Activated CD4-positive, alpha-beta memory T cell treated with anti-CD3 and anti-CD28 coated beads for 36 hours (primary cell): ENCODE data around the gene FOSL1. TPM values are rescaled to one million over a fixed set of nuclear protein-coding genes. Genes with fewer than 3 reads are reported as not detected.

ENCODE experiments used
- CTCF ChIA-PET: fragments of 350-600 bp; sonication (Branson Sonifier 250); formaldehyde crosslinking; loops from one replicate; lab custom pipeline; 2021; ENCODE audit warnings: antibody characterized with exemption, inconsistent platforms; lab: Charles Lee
- POLR2A ChIA-PET: fragments of 350-600 bp; sonication (Branson Sonifier 250); formaldehyde crosslinking; loops from one replicate; lab custom pipeline; 2021; ENCODE audit warnings: antibody characterized with exemption; lab: Charles Lee
- DNase-seq: peaks from one replicate; pipeline ENCODE4 v3.0.0-alpha.2; 2020
- H3K27ac Mint-ChIP-seq: one replicate; pipeline ENCODE4 v1.8.0; 2021; ENCODE audit warnings: mixed read lengths
- H3K27me3 Mint-ChIP-seq: one replicate; pipeline ENCODE4 v1.8.0; 2021; ENCODE audit warnings: mixed read lengths
- H3K36me3 Mint-ChIP-seq: one replicate; pipeline ENCODE4 v1.8.0; 2021; ENCODE audit warnings: mixed read lengths
- H3K4me1 Mint-ChIP-seq: one replicate; pipeline ENCODE4 v1.8.0; 2021; ENCODE audit warnings: low read depth, mixed read lengths
- H3K4me3 Mint-ChIP-seq: one replicate; pipeline ENCODE4 v1.8.0; 2021; ENCODE audit warnings: mild to moderate bottlenecking, mixed read lengths
- H3K9me3 Mint-ChIP-seq: one replicate; pipeline ENCODE4 v1.8.0; 2021; ENCODE audit warnings: mixed read lengths
- intact Hi-C: fragments of 100-400 bp; cut with micrococcal nuclease; formaldehyde crosslinking; loops from one replicate; pipeline ENCODE4 v1.15.1; 2023
- total RNA-seq, 2 experiments: library from RNA; stranded (reverse); gene quantifications; one replicate each; pipeline ENCODE4 v1.2.3, GENCODE V29; 2021

FOSL1 gene
- total RNA-seq, 2 experiments from 2014 or later = 17.1 to 17.7 TPM

DNA sequence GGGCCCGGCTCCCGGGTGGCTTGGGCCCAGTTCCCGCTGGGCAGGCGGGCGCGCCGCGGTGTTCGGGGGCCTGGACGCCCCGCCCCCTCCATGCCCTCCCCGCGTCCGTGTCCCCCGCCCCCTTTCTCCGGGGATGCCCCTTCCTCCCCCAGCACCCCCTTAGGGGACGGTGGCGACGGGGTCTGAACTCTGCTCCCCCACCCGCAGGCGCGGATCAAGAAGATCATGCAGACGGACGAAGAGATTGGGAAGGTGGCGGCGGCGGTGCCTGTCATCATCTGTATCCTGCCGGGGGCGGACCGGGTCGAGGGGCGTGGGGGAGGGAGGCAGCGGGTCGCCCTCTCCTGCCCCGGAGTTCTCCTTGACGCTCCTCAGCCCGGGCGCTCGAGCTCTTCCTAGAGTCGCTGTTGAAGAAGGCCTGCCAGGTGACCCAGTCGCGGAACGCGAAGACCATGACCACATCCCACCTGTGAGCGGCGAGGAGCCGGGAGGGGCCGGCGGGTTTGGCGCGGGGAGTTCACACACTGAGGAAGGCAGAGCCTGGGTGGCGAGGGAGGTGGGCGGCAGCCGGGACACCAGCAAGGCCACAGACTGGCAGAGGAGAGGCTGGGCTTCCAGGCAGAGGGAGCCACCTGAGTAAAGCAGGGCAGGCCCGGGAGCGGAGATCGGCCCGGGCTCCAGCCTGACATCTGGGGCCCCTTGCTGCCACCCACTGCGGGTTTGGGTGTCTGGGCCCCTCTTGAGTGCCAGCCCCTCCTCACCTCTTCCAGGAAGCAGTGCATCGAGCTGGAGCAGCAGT, 19.6 kb upstream of the FOSL1 start:
- ChIA-PET CTCF (interaction anchor here (1.4 kb wide), 1 partner anchor 35 kb away, joined by 5 read pairs; no protein-coding TSS in a partner anchor), POLR2A (interaction anchor here (1.0 to 1.4 kb wide), 2 partner anchors 18 to 20 kb away, joined by 3 to 6 read pairs; partner anchors contain the start of gene FOSL1)
- Mint-ChIP-seq H3K9me3 (no peaks in the 10 kb centered on the region), H3K4me1 (peaks cover 33% of the 10 kb centered on the region), H3K36me3 (peaks cover 16% of the 10 kb centered on the region), H3K4me3 (peak overlapping the region; percentile 90), H3K27ac (peak overlapping the region; percentile 84), H3K27me3 (no peaks in the 10 kb centered on the region)
- DNase-seq = peak; percentile 73
- intact Hi-C loops = loop anchor here (1.0 to 5.0 kb wide), 7 partner anchors 9 to 207 kb away; partner anchors contain the start of genes CCDC85B, CFL1, FOSL1 and KAT5

DNA sequence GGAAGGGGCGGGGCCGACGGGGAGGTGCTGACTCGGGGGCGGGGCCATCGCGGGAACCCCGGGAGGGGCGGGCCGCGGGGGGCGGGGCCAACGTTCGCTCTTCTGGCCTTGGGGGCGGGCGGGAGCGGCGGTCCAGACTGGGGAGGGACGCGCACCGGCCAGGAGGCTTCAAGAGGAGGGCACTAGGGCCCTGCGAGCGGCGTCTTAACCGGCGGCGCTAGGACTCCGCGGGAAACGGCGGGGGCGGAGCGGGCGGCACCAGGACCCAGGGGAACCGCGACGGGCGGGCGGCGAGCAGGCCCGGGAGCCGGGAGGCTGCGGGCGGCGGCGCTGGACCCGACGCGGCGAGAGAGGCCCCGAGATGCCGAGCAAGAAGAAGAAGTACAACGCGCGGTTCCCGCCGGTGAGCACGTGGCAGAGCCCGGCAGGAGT, 19.0 kb upstream of the FOSL1 start, which contains the start of gene DRAP1:
TSS of gene DRAP1 (plus strand) at position 286 of the 432 bp plus-strand sequence. CDS start at position 362, 76 bp downstream.
- POLR2A ChIA-PET = interaction anchor here (1.0 to 2.1 kb wide), 6 partner anchors 18 to 207 kb away, joined by 3 to 19 read pairs (median 4); partner anchors contain the start of genes CCDC85B, FOSL1 and KAT5

DNA sequence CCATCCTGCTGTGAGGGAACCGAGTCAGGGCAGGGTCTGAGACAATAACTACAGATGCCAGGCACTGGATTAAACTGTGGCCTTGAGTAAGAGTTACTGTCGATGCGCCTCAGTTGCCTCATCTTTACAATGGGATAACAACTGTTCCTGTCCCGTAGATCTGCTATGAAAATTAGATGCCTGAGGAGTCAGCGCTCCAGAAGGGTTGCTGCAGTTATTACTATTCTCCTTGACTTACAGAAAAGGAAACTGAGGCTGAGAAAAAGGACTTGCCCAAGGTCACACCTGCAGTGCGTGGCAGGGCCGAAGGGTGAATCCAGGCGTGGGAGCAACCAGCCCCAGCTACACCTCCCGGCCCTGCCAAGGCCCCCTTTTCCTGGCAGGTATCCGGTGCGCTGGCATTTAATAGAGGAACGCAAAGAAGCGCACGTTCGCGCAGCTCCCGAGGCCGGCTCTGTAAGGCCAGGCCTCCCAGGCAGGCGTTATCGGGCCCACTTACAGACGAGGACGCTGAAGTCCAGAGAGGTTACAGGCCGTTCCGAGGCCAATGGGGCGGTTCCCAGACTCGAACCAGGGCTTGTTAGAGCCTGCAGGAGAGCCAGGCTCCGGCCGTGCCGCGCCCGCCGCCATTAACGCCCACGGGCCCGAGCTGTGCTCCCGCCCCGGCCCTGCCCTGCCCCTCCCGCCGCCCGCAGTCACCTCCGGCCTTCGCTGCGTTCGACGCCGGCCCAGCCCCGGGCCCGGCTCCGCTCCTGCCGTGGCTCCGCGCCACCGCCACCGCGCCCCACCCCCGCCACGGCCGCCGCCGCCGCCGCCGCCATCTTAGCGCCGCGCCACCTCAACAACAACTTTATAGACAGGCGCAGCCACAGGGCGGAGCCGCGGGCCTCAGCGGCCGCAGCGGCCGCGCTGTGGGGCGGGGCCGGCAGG, 18.3 kb upstream of the FOSL1 start, which contains the start of gene C11orf68:
TSS of gene C11orf68 (minus strand) at position 852 of the 930 bp plus-strand sequence. CDS start at position 821, 31 bp downstream.
- Mint-ChIP-seq H3K4me3 (peak within 1 kb of the TSS; percentile 90), H3K9me3 (no peaks in the 10 kb centered on the region), H3K36me3 (peaks cover 16% of the 10 kb centered on the region), H3K4me1 (peaks cover 33% of the 10 kb centered on the region), H3K27me3 (no peaks in the 10 kb centered on the region), H3K27ac (peak within 1 kb of the TSS; percentile 84)
- POLR2A ChIA-PET = interaction anchor here (0.6 to 2.1 kb wide), 7 partner anchors 17 to 256 kb away, joined by 3 to 19 read pairs (median 3); partner anchors contain the start of genes CCDC85B, FOSL1, KAT5 and RELA
- CTCF ChIA-PET = interaction anchor here (0.7 to 1.7 kb wide), 6 partner anchors 18 to 69 kb away, joined by 3 to 6 read pairs (median 4); partner anchors contain the start of genes CCDC85B, FOSL1 and MUS81
- intact Hi-C loops = loop anchor here (1.0 to 5.0 kb wide), 7 partner anchors 10 to 206 kb away; partner anchors contain the start of genes CCDC85B, CFL1, FOSL1 and KAT5
- DNase-seq = no peak

More for the DNA sequence above, 19.0 kb upstream of the FOSL1 start, which contains the start of gene DRAP1:
- peak; percentile 99 for DNase-seq
- CTCF ChIA-PET = interaction anchor here (1.4 to 1.7 kb wide), 3 partner anchors 28 to 69 kb away, joined by 3 to 6 read pairs (median 4); partner anchors contain the start of gene CCDC85B
- Mint-ChIP-seq H3K27me3 (no peaks in the 10 kb centered on the region), H3K4me1 (peaks cover 33% of the 10 kb centered on the region), H3K9me3 (no peaks in the 10 kb centered on the region), H3K4me3 (peak within 1 kb of the TSS; percentile 90), H3K27ac (peak within 1 kb of the TSS; percentile 84), H3K36me3 (peaks cover 16% of the 10 kb centered on the region)
- intact Hi-C loops = loop anchor here (1.0 to 5.0 kb wide), 7 partner anchors 9 to 207 kb away; partner anchors contain the start of genes CCDC85B, CFL1, FOSL1 and KAT5

DNA sequence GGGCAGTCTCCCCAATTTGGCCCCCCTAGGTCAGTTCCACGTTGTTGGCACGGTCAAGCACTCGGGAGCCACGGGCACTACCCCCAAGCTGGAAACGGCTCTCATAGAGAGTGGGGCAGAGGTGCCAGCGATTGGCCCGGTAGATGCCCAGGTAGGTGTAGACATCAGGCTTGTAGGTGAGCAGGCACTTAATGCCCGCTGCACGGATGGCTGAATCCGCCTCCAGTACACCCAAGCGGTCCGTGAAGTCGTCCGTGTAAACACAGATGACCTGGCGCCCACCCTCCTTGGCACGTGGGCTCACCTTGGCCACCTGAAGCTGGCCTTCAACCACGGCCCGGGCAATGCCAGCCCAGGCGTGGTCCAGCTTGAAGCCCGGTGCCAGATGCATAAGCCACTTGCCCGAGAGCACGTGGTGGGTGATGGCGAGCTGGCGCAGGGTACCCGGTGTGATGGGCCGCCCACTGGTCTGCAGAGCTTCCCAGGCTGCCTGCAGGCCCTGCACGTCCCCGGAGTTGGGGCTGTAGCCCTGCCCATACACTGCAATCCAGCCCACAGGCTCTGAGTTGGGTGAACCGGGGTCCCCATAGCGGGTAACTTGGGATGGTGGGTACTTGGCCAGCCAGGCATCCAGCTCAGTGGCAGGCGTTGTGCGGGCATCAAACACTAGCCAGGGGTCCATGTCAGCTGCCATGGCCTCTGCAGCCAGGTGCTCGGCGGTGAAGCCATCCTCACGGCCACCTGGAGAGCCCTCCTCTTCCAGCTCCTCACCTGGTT, 17.4 kb upstream of the FOSL1 start:
- CTCF ChIA-PET = interaction anchor here (0.7 to 1.7 kb wide), 6 partner anchors 17 to 70 kb away, joined by 3 to 6 read pairs (median 4); partner anchors contain the start of genes CCDC85B, FOSL1 and MUS81
- Mint-ChIP-seq H3K4me3 (peak overlapping the region; percentile 83), H3K27me3 (no peaks in the 10 kb centered on the region), H3K4me1 (peaks cover 30% of the 10 kb centered on the region), H3K27ac (peak overlapping the region; percentile 84), H3K36me3 (peaks cover 13% of the 10 kb centered on the region), H3K9me3 (no peaks in the 10 kb centered on the region)
- intact Hi-C loops = loop anchor here (5.0 kb wide), 1 partner anchor 205 kb away; the partner anchor contains the start of gene KAT5
- no peak for DNase-seq
- POLR2A ChIA-PET = interaction anchor here (0.6 to 2.1 kb wide), 8 partner anchors 16 to 255 kb away, joined by 3 to 19 read pairs (median 3); partner anchors contain the start of genes CCDC85B, FOSL1, KAT5 and MUS81

DNA sequence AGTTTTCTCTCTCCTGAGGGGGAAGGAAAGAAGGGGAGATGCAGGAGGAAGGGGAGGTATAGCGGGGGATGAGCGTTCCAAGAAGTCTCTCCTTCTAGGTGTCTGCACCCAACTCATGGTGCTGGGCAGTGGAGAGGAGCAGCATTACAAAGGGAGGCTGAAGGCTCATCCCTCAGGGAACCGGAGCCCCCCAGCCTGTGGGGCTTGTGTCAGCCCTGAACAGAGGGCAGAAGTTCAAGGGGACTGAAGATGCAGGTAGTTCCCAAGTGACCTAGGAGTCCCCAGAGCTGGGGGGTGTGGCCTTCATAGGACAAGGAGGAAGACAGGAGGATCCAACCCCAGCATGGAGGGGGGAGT, 16.9 kb upstream of the FOSL1 start:
- Mint-ChIP-seq H3K4me3 (peak overlapping the region; percentile 55), H3K9me3 (no peaks in the 10 kb centered on the region), H3K27ac (peak overlapping the region; percentile 28), H3K27me3 (no peaks in the 10 kb centered on the region), H3K4me1 (peaks cover 27% of the 10 kb centered on the region), H3K36me3 (peaks cover 8% of the 10 kb centered on the region)
- intact Hi-C loops = loop anchor here (5.0 kb wide), 1 partner anchor 205 kb away; the partner anchor contains the start of gene KAT5
- CTCF ChIA-PET = no interaction called here
- POLR2A ChIA-PET = interaction anchor here (0.7 to 2.1 kb wide), 4 partner anchors 16 to 57 kb away, joined by 3 to 19 read pairs (median 10); partner anchors contain the start of genes CCDC85B, FOSL1 and MUS81
- no peak for DNase-seq

DNA sequence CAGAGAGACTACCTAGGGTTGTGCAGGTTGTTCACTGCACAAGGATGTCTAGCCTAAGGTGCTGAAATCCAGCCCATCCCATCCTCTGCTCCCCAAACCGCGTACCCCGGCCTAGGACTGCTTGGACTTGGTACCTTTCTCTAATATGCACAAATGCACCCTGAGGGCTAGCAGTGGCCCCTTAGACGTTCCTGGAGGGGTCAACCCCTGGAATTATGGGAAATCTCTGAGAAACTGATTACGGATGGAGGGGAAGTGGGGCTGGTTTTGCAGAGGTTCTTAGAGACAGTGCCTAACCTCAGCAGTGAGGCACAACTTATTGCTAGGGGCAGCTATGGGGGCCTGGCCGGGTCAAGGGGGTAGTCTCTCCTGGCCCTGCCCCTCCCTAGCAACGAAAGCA, 16.2 kb upstream of the FOSL1 start:
- ChIA-PET CTCF (interaction anchor here (0.6 to 1.5 kb wide), 3 partner anchors 31 to 56 kb away, joined by 3 read pairs; partner anchors contain the start of gene MUS81), POLR2A (no interaction called here)
- Mint-ChIP-seq H3K9me3 (no peaks in the 10 kb centered on the region), H3K4me1 (peaks cover 26% of the 10 kb centered on the region), H3K4me3 (peak overlapping the region; percentile 55), H3K36me3 (peaks cover 7% of the 10 kb centered on the region), H3K27me3 (no peaks in the 10 kb centered on the region), H3K27ac (peak overlapping the region; percentile 45)
- intact Hi-C loops = loop anchor here (5.0 kb wide), 1 partner anchor 204 kb away; the partner anchor contains the start of gene KAT5
- DNase-seq = no peak

DNA sequence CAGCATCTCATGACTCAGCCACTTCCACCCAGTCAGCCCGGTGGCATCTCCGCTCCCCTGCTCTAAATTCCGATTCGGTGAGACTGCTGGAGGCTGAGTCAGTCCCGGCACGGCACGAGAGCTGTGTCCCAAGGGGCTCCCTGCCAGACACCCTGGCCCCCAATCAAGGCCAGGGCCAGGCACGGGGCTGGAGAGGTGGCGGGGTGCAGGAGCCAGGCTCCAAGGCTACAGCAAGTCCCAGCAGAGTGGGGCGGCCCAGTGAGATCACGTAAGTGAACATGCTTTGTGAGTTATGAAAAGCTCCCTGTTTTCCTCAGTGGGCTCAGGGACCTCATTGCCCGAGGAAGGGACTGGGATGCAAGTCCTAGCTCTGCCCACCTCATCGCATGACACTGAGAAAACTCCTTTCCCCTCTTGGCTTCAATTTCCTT, 15.6 kb upstream of the FOSL1 start:
- Mint-ChIP-seq H3K27me3 (no peaks in the 10 kb centered on the region), H3K4me3 (no peak overlapping the region), H3K9me3 (no peaks in the 10 kb centered on the region), H3K4me1 (peaks cover 25% of the 10 kb centered on the region), H3K36me3 (peaks cover 7% of the 10 kb centered on the region), H3K27ac (no peak overlapping the region)
- POLR2A ChIA-PET = interaction anchor here (0.7 kb wide), 1 partner anchor 14 kb away, joined by 3 read pairs; no protein-coding TSS in a partner anchor
- intact Hi-C loops = loop anchor here (5.0 kb wide), 1 partner anchor 204 kb away; the partner anchor contains the start of gene KAT5
- CTCF ChIA-PET = interaction anchor here (0.6 to 1.5 kb wide), 3 partner anchors 30 to 56 kb away, joined by 3 read pairs; partner anchors contain the start of gene MUS81
- DNase-seq = no peak

DNA sequence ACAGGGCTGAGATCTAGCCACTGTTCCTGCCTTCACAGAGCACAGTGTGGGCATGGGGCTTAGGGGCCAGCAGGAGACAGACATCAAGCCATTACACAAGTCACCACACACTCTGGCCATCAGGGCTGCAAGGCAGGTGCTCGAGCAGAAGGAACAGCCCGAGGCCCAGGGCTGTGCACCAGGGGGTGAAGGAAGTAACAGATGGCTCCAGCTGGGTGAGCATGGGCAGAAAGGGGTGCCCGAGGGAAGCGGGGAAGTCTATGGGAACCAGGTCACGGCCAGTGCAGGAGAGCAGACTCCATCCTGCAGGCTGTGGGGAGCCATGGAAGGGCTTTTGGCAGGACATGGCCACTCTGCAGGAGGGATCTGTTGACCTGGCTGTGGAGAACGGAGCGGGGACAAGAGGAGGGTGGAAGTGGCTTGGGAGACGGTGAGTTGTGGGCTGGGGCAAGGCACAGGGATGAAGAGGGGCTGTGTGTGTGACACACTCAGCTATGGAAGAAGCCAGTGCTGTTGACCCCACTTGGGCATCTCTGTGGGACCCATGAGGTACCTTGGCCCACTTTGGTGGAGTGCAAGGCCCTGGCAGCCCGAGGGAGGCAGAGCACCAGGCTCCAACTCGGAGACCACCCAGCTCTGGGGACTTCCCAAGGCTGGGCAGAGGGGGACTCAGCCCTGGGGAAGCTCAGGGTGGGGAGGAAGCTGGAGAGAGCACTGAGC, 15.1 kb upstream of the FOSL1 start:
- POLR2A ChIA-PET = interaction anchor here (0.7 kb wide), 1 partner anchor 13 kb away, joined by 3 read pairs; no protein-coding TSS in a partner anchor

DNA sequence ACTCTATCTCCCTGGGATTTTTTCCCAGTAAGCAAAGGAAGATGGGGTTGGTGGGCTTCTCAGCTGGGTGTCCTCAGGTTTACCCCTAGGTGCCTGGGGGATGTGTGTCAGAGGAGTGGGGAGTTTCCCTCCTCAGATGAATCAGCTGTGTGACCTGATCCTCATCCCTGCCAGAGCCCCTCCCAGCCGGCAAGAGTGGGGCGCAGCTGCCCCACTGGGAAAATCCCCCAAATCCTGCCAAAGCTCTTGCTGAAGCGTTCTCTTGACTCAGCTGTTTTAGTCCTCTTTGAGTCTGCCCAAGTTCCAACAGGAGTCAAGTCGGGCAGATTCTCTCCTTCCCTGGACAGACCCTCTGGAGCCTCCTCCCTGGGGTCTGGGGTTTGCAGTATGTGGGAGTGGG, 12.7 kb upstream of the FOSL1 start:
- H3K9me3 Mint-ChIP-seq = no peaks in the 10 kb centered on the region
- ChIA-PET POLR2A (interaction anchor here (0.9 kb wide), 1 partner anchor 49 kb away, joined by 3 read pairs; the partner anchor contains the start of gene SART1), CTCF (interaction anchor here (0.8 kb wide), 1 partner anchor 11 kb away, joined by 3 read pairs; no protein-coding TSS in a partner anchor)
- H3K36me3 Mint-ChIP-seq = peaks cover 5% of the 10 kb centered on the region
- intact Hi-C loops = no loop called here
- no peak overlapping the region for H3K4me3 Mint-ChIP-seq
- DNase-seq = peak; percentile 28
- H3K27ac Mint-ChIP-seq = no peak overlapping the region
- peaks cover 7% of the 10 kb centered on the region for H3K27me3 Mint-ChIP-seq
- peaks cover 23% of the 10 kb centered on the region for H3K4me1 Mint-ChIP-seq

More for the DNA sequence above, 15.1 kb upstream of the FOSL1 start:
- H3K36me3 Mint-ChIP-seq = peaks cover 7% of the 10 kb centered on the region
- no peaks in the 10 kb centered on the region for H3K27me3 Mint-ChIP-seq
- no peak overlapping the region for H3K4me3 Mint-ChIP-seq
- CTCF ChIA-PET = interaction anchor here (1.3 to 1.5 kb wide), 2 partner anchors 30 to 31 kb away, joined by 3 read pairs; no protein-coding TSS in a partner anchor
- no peak for DNase-seq
- H3K9me3 Mint-ChIP-seq = no peaks in the 10 kb centered on the region
- intact Hi-C loops = loop anchor here (5.0 kb wide), 1 partner anchor 203 kb away; the partner anchor contains the start of gene KAT5
- peaks cover 20% of the 10 kb centered on the region for H3K4me1 Mint-ChIP-seq
- H3K27ac Mint-ChIP-seq = no peak overlapping the region
